HCT116 (cell line): ENCODE data around the gene DBF4.

Source experiments
- CEBPB ChIP-seq: IDR thresholded peaks from 2 replicates; pipeline ENCODE4 v1.6.1; 2012; ENCODE audit warnings: low read depth
- EZH2 ChIP-seq: fragments of 200-600 bp; sonication (generic); IDR thresholded peaks from 2 replicates; pipeline ENCODE4 v1.6.1; 2017; ENCODE audit warnings: antibody characterized with exemption, mixed run types
- EZH2phosphoT487 ChIP-seq: fragments of 200-600 bp; IDR thresholded peaks from 2 replicates; pipeline ENCODE4 v1.6.1; 2018; ENCODE audit warnings: antibody characterized with exemption, borderline replicate concordance
- POLR2A ChIP-seq: IDR thresholded peaks from 2 replicates; pipeline ENCODE4 v1.7.0; 2011; ENCODE audit warnings: borderline replicate concordance; ENCODE audit not compliant: insufficient read depth, insufficient read length; ENCODE audit errors: extremely low read depth
- POLR2AphosphoS5 ChIP-seq: IDR thresholded peaks from 2 replicates; pipeline ENCODE4 v1.6.1; 2011; ENCODE audit warnings: mild to moderate bottlenecking, low read depth, low read length, moderate library complexity
- SIN3A ChIP-seq: IDR thresholded peaks from 2 replicates; pipeline ENCODE4 v1.6.1; 2012; ENCODE audit warnings: low read depth
- SP1 ChIP-seq: IDR thresholded peaks from 2 replicates; pipeline ENCODE4 v1.6.1; 2012; ENCODE audit warnings: low read depth
- YY1 ChIP-seq: IDR thresholded peaks from 2 replicates; pipeline ENCODE4 v1.6.1; 2011; ENCODE audit warnings: low read length, low read depth, moderate library complexity, mild to moderate bottlenecking; ENCODE audit not compliant: insufficient replicate concordance; ENCODE audit errors: extremely low read depth
- ZFX ChIP-seq: fragments of 450-650 bp; IDR thresholded peaks from 2 replicates; pipeline ENCODE4 v1.6.1; 2017
- ZNF274 ChIP-seq: fragments of 200-500 bp; sonication (Bioruptor generic); IDR thresholded peaks from 2 replicates; pipeline ENCODE4 v1.6.1; 2014; ENCODE audit warnings: mild to moderate bottlenecking, low read depth, low read length, inconsistent platforms
- TF ChIP-seq, protein P1 (sequence below), 3 experiments: fragments of 200-600 bp in 1 of 3; sonication (generic) in 1 of 3; IDR thresholded peaks in 2 of 3; conservative IDR thresholded peaks in 1 of 3; 2 replicates each; pipeline ENCODE4 v1.5.1; 2012 to 2017; ENCODE audit warnings: low read depth in 2 of 3, low read length in 2 of 3, antibody characterized with exemption in 1 of 3, borderline replicate concordance in 1 of 3, control low read depth in 1 of 3, mild to moderate bottlenecking in 1 of 3, mixed read lengths in 1 of 3, mixed run types in 1 of 3, moderate library complexity in 1 of 3; ENCODE audit not compliant: insufficient read depth in 1 of 3
- TF ChIP-seq, protein P2 (sequence below): IDR thresholded peaks from 2 replicates; pipeline ENCODE4 v1.6.1; 2012

DNA sequence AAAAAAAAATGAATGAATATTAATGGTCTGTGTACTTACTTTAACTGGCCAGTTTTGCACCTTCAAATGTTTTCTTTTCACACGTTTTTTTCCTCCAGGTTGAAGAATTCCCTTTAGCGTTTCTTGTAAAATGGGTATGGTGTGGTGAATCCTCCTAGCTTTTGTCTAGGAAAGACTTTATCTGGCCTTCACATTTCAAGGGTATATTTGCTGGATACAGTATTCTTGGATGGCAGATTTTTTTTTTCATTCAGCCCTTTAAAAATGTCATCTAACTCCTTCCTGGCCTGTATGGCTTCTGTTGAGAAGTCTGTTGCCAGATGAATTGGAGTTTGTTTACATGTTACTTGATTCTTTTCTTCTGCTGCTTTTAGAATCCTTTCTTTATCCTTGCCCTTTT lies 10.2 kb upstream of the DBF4 start:
- TF ChIP-seq, protein P1, sequence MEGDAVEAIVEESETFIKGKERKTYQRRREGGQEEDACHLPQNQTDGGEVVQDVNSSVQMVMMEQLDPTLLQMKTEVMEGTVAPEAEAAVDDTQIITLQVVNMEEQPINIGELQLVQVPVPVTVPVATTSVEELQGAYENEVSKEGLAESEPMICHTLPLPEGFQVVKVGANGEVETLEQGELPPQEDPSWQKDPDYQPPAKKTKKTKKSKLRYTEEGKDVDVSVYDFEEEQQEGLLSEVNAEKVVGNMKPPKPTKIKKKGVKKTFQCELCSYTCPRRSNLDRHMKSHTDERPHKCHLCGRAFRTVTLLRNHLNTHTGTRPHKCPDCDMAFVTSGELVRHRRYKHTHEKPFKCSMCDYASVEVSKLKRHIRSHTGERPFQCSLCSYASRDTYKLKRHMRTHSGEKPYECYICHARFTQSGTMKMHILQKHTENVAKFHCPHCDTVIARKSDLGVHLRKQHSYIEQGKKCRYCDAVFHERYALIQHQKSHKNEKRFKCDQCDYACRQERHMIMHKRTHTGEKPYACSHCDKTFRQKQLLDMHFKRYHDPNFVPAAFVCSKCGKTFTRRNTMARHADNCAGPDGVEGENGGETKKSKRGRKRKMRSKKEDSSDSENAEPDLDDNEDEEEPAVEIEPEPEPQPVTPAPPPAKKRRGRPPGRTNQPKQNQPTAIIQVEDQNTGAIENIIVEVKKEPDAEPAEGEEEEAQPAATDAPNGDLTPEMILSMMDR (IDR thresholded peaks at IDR 0.05 in 2 of 3, conservative IDR thresholded peaks at IDR 0.05 in 1 of 3; ENCODE audit: borderline replicate concordance in 1 of 3, insufficient read depth in 1 of 3, low read depth in 2 of 3, low read length in 2 of 3): no peak
- TF ChIP-seq ZNF274 (no peak), POLR2A (no peak), ZFX (no peak), SP1 (no peak), EZH2 (no peak), CEBPB (no peak), YY1 (no peak), EZH2phosphoT487 (no peak), SIN3A (no peak), POLR2AphosphoS5 (no peak)
- TF ChIP-seq, protein P2, sequence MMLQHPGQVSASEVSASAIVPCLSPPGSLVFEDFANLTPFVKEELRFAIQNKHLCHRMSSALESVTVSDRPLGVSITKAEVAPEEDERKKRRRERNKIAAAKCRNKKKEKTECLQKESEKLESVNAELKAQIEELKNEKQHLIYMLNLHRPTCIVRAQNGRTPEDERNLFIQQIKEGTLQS: no peak
